ENCODE data around the gene CCDC187. TPM values are rescaled to one million over a fixed set of nuclear protein-coding genes. Genes with fewer than 3 reads are reported as not detected.

Gene CCDC187
- total and polyA plus RNA-seq, 4 experiments from 2014 or later: not detected

- no peaks in the 10 kb centered on the region for H3K36me3 ChIP-seq (ENCODE audit: insufficient read depth, low read length)
- no peak overlapping the region for H3K27ac ChIP-seq (ENCODE audit: low read depth, low read length)
- peaks cover 0 to 2% of the 10 kb centered on the region in 2 donors for H3K36me3 Mint-ChIP-seq
- no peaks in the 10 kb centered on the region for H3K27me3 Mint-ChIP-seq
- POLR2A ChIA-PET (ENCODE audit: partially characterized antibody): no interaction called here
- CTCF ChIA-PET (ENCODE audit: partially characterized antibody): interaction anchor here (0.6 to 1.6 kb wide), 2 partner anchors 24 to 295 kb away, joined by 3 read pairs; partner anchors contain the start of gene DNLZ
- H3K4me3 ChIP-seq (ENCODE audit: low read length in 2 of 2): no peak overlapping the region
- intact Hi-C loops (cut with micrococcal nuclease): no loop called here
- H3K9me3 Mint-ChIP-seq: no peaks in the 10 kb centered on the region
- H3K27ac Mint-ChIP-seq: peak overlapping the region in 2 of 7 donors; percentile 32 to 50
- no peaks in the 10 kb centered on the region for H3K27me3 ChIP-seq (ENCODE audit: insufficient read depth, low read length)
- no peaks in the 10 kb centered on the region for H3K4me1 Mint-ChIP-seq
- DNase-seq: peak in 3 of 5 donors; percentile 16 to 32 (median 28)
- no peaks in the 10 kb centered on the region for H3K9me3 ChIP-seq (ENCODE audit: control insufficient read depth in 1 of 2, low read length in 2 of 2)
- no peaks in the 10 kb centered on the region for H3K4me1 ChIP-seq (ENCODE audit: insufficient read depth, low read length)
- H3K4me3 Mint-ChIP-seq: no peak overlapping the region
These were observed 35.5 kb upstream of the CCDC187 start for GRCh38 chr9:136339173-136339957.

- no peaks in the 10 kb centered on the region for H3K27me3 ChIP-seq (ENCODE audit: insufficient read depth, low read length)
- H3K36me3 ChIP-seq (ENCODE audit: insufficient read depth, low read length): no peaks in the 10 kb centered on the region
- CTCF ChIA-PET (ENCODE audit: partially characterized antibody): interaction anchor here (1.6 kb wide), 1 partner anchor 25 kb away, joined by 3 read pairs; the partner anchor contains the start of gene DNLZ
- no peaks in the 10 kb centered on the region for H3K27me3 Mint-ChIP-seq
- POLR2A ChIA-PET (ENCODE audit: partially characterized antibody): no interaction called here
- peak overlapping the region in 1 of 7 donors; percentile 50 for H3K27ac Mint-ChIP-seq
- H3K4me3 Mint-ChIP-seq: no peak overlapping the region
- intact Hi-C loops (cut with micrococcal nuclease): no loop called here
- no peak overlapping the region for H3K4me3 ChIP-seq (ENCODE audit: low read length in 2 of 2)
- H3K9me3 ChIP-seq (ENCODE audit: control insufficient read depth in 1 of 2, low read length in 2 of 2): no peaks in the 10 kb centered on the region
- peaks cover 0 to 2% of the 10 kb centered on the region in 2 donors for H3K36me3 Mint-ChIP-seq
- no peaks in the 10 kb centered on the region for H3K4me1 ChIP-seq (ENCODE audit: insufficient read depth, low read length)
- no peak for DNase-seq
- H3K9me3 Mint-ChIP-seq: no peaks in the 10 kb centered on the region
- H3K4me1 Mint-ChIP-seq: no peaks in the 10 kb centered on the region
- H3K27ac ChIP-seq (ENCODE audit: low read depth, low read length): no peak overlapping the region
These were observed 34.6 kb upstream of the CCDC187 start for GRCh38 chr9:136338511-136338910.

GRCh38 chr9:136337416-136338395 lies 33.8 kb upstream of the CCDC187 start:
- Histone ChIP-seq H3K27ac (ENCODE audit: low read depth, low read length) (no peak overlapping the region), H3K27me3 (ENCODE audit: insufficient read depth, low read length) (no peaks in the 10 kb centered on the region), H3K4me3 (ENCODE audit: low read length in 2 of 2) (no peak overlapping the region), H3K9me3 (ENCODE audit: control insufficient read depth in 1 of 2, low read length in 2 of 2) (no peaks in the 10 kb centered on the region), H3K4me1 (ENCODE audit: insufficient read depth, low read length) (no peaks in the 10 kb centered on the region), H3K36me3 (ENCODE audit: insufficient read depth, low read length) (no peaks in the 10 kb centered on the region)
- intact Hi-C loops (cut with micrococcal nuclease): no loop called here
- Mint-ChIP-seq H3K27me3 (no peaks in the 10 kb centered on the region), H3K36me3 (peaks cover 0 to 2% of the 10 kb centered on the region in 2 donors), H3K27ac (no peak overlapping the region), H3K4me3 (no peak overlapping the region), H3K4me1 (no peaks in the 10 kb centered on the region), H3K9me3 (no peaks in the 10 kb centered on the region)
- DNase-seq: no peak
- CTCF ChIA-PET (ENCODE audit: partially characterized antibody): interaction anchor here (1.6 kb wide), 1 partner anchor 26 kb away, joined by 3 read pairs; the partner anchor contains the start of gene DNLZ
- POLR2A ChIA-PET (ENCODE audit: partially characterized antibody): no interaction called here

GRCh38 chr9:136336881-136337280 lies 33.0 kb upstream of the CCDC187 start:
- Mint-ChIP-seq H3K9me3 (no peaks in the 10 kb centered on the region), H3K36me3 (peaks cover 0 to 2% of the 10 kb centered on the region in 2 donors), H3K4me1 (no peaks in the 10 kb centered on the region), H3K4me3 (no peak overlapping the region), H3K27ac (no peak overlapping the region), H3K27me3 (no peaks in the 10 kb centered on the region)
- H3K27ac ChIP-seq (ENCODE audit: low read depth, low read length): no peak overlapping the region
- CTCF ChIA-PET (ENCODE audit: partially characterized antibody): no interaction called here
- no peak overlapping the region for H3K4me3 ChIP-seq (ENCODE audit: low read length in 2 of 2)
- H3K27me3 ChIP-seq (ENCODE audit: insufficient read depth, low read length): no peaks in the 10 kb centered on the region
- no peaks in the 10 kb centered on the region for H3K36me3 ChIP-seq (ENCODE audit: insufficient read depth, low read length)
- H3K4me1 ChIP-seq (ENCODE audit: insufficient read depth, low read length): no peaks in the 10 kb centered on the region
- H3K9me3 ChIP-seq (ENCODE audit: control insufficient read depth in 1 of 2, low read length in 2 of 2): no peaks in the 10 kb centered on the region
- intact Hi-C loops (cut with micrococcal nuclease): no loop called here
- no peak for DNase-seq
- POLR2A ChIA-PET (ENCODE audit: partially characterized antibody): no interaction called here

GRCh38 chr9:136336156-136336870 lies 32.4 kb upstream of the CCDC187 start:
- Histone ChIP-seq H3K27ac (ENCODE audit: low read depth, low read length) (no peak overlapping the region), H3K27me3 (ENCODE audit: insufficient read depth, low read length) (no peaks in the 10 kb centered on the region), H3K4me1 (ENCODE audit: insufficient read depth, low read length) (no peaks in the 10 kb centered on the region), H3K9me3 (ENCODE audit: control insufficient read depth in 1 of 2, low read length in 2 of 2) (no peaks in the 10 kb centered on the region), H3K36me3 (ENCODE audit: insufficient read depth, low read length) (no peaks in the 10 kb centered on the region), H3K4me3 (ENCODE audit: low read length in 2 of 2) (no peak overlapping the region)
- Mint-ChIP-seq H3K27ac (no peak overlapping the region), H3K27me3 (no peaks in the 10 kb centered on the region), H3K9me3 (no peaks in the 10 kb centered on the region), H3K4me1 (no peaks in the 10 kb centered on the region), H3K36me3 (peaks cover 0 to 2% of the 10 kb centered on the region in 2 donors), H3K4me3 (no peak overlapping the region)
- intact Hi-C loops (cut with micrococcal nuclease): no loop called here
- ChIA-PET POLR2A (ENCODE audit: partially characterized antibody) (interaction anchor here (1.6 kb wide), 1 partner anchor 27 kb away, joined by 5 read pairs; the partner anchor contains the start of gene DNLZ), CTCF (ENCODE audit: partially characterized antibody) (no interaction called here)
- DNase-seq: no peak

GRCh38 chr9:136335296-136336155 lies 31.6 kb upstream of the CCDC187 start:
- Histone ChIP-seq H3K27me3 (ENCODE audit: insufficient read depth, low read length) (no peaks in the 10 kb centered on the region), H3K36me3 (ENCODE audit: insufficient read depth, low read length) (no peaks in the 10 kb centered on the region), H3K9me3 (ENCODE audit: control insufficient read depth in 1 of 2, low read length in 2 of 2) (no peaks in the 10 kb centered on the region), H3K4me1 (ENCODE audit: insufficient read depth, low read length) (no peaks in the 10 kb centered on the region), H3K27ac (ENCODE audit: low read depth, low read length) (no peak overlapping the region), H3K4me3 (ENCODE audit: low read length in 2 of 2) (no peak overlapping the region)
- intact Hi-C loops (cut with micrococcal nuclease): no loop called here
- no peak for DNase-seq
- Mint-ChIP-seq H3K9me3 (no peaks in the 10 kb centered on the region), H3K36me3 (peaks cover 0 to 2% of the 10 kb centered on the region in 2 donors), H3K27ac (peak overlapping the region in 1 of 7 donors; percentile 30), H3K4me3 (no peak overlapping the region), H3K4me1 (no peaks in the 10 kb centered on the region), H3K27me3 (no peaks in the 10 kb centered on the region)
- CTCF ChIA-PET (ENCODE audit: partially characterized antibody): no interaction called here
- POLR2A ChIA-PET (ENCODE audit: partially characterized antibody): interaction anchor here (1.6 kb wide), 1 partner anchor 28 kb away, joined by 5 read pairs; the partner anchor contains the start of gene DNLZ

Measured in CD4-positive, alpha-beta memory T cell (primary cell).